Transverse colon (tissue), 4 donors: Measurements from ENCODE around the gene MAPK8IP2. TPM values are rescaled to one million over a fixed set of nuclear protein-coding genes. Genes with fewer than 3 reads are reported as not detected.

ENCODE experiments used
- DNase-seq: peaks from one replicate; pipeline ENCODE4 v3.0.0-alpha.2; 2019
- H3K27ac ChIP-seq, 4 donors: fragments of 200-600 bp; sonication (generic); 2 replicates each; pipeline ENCODE4 v1.5.1; 2016 to 2018; ENCODE audit warnings: inconsistent platforms in 4 of 4
- H3K27me3 ChIP-seq: fragments of 200-600 bp; sonication (generic); 2 replicates; pipeline ENCODE4 v1.5.1; 2017; ENCODE audit warnings: inconsistent platforms
- H3K36me3 ChIP-seq, 4 donors: fragments of 200-600 bp; sonication (generic); 2 replicates each; pipeline ENCODE4 v1.5.1; 2017 to 2019; ENCODE audit warnings: inconsistent platforms in 4 of 4
- H3K4me1 ChIP-seq, 4 donors: fragments of 200-600 bp; sonication (generic); 2 replicates each; pipeline ENCODE4 v1.5.1; 2017 to 2020; ENCODE audit warnings: inconsistent platforms in 4 of 4
- H3K4me3 ChIP-seq, 4 donors: fragments of 200-600 bp; sonication (generic); 1 replicate in 1 of 4; 2 replicates in 3 of 4; pipeline versions ENCODE4 v1.5.1 to v1.6.1; 2017 to 2019; ENCODE audit warnings: inconsistent platforms in 4 of 4
- H3K9me3 ChIP-seq, 2 donors: fragments of 200-600 bp; sonication (generic); 2 replicates each; pipeline ENCODE4 v1.5.1; 2017 to 2019; ENCODE audit warnings: inconsistent platforms in 2 of 2
- CTCF ChIP-seq, 5 experiments: fragments of 200-600 bp in 3 of 5; fragments of 450-650 bp in 2 of 5; sonication (generic) in 3 of 5; IDR thresholded peaks; 1 replicate in 2 of 5; 2 replicates in 3 of 5; pipeline ENCODE4 v1.5.1; 2016 to 2017; ENCODE audit warnings: antibody characterized with exemption in 5 of 5, inconsistent platforms in 3 of 5, mild to moderate bottlenecking in 2 of 5, moderate library complexity in 1 of 5
- EP300 ChIP-seq: sonication (generic); formaldehyde crosslinking; IDR thresholded peaks from one replicate; pipeline ENCODE4 v1.6.1; 2017; ENCODE audit warnings: antibody characterized with exemption, low read depth
- POLR2A ChIP-seq: fragments of 450-650 bp; IDR thresholded peaks from one replicate; pipeline ENCODE4 v1.6.1; 2016; ENCODE audit warnings: antibody characterized with exemption, mild to moderate bottlenecking, moderate library complexity
- POLR2AphosphoS5 ChIP-seq, 3 donors: sonication (generic); formaldehyde crosslinking; IDR thresholded peaks; one replicate each; pipeline ENCODE4 v1.6.1; 2016; ENCODE audit warnings: antibody characterized with exemption in 3 of 3
- WGBS, 2 donors: methylation state at CpG; one replicate each; pipeline ENCODE4 v1.1.5; 2018; ENCODE audit warnings: low coverage in 1 of 2; 5-methylcytosine and 5-hydroxymethylcytosine counted together
- in situ Hi-C, 4 donors: fragments of 200-750 bp; cut with MboI; loops; one replicate each; pipeline versions ENCODE4 v1.15.0 to v1.15.1; 2017; ENCODE audit warnings: low sequenced_read_pairs in 3 of 4, low pct_ligation_motif_present in 1 of 4, low pct_unique_long_range_greater_than_20kb in 1 of 4
- intact Hi-C: fragments of 100-400 bp; cut with DNase I; formaldehyde crosslinking; loops from one replicate; pipeline ENCODE4 v1.15.1; 2023; ENCODE audit warnings: low total_unique reads
- total RNA-seq, 4 donors: library from RNA; depleted of rRNA; stranded (reverse); fragments of >200 nt; gene quantifications; one replicate each; pipeline ENCODE4 v1.1.0, GENCODE V29; 2016

MAPK8IP2 gene
- total RNA-seq, 4 donors from 2014 or later: 1.1 to 3.4 (median 1.8) TPM

- in situ Hi-C loops (no loop called here), intact Hi-C loops (no loop called here)
Observed at GRCh38 chr22:50560034-50560433, 40.6 kb upstream of the MAPK8IP2 start.

GRCh38 chr22:50561401-50562358 lies 38.9 kb upstream of the MAPK8IP2 start:
- 77 to 93% methylated on average over 6 to 21 of the region's 34 CpGs for WGBS, 2 donors
- Histone ChIP-seq H3K4me1 (peaks cover 0 to 22% (median 12%) of the 10 kb centered on the region in 4 donors), H3K4me3 (no peak overlapping the region), H3K27ac (no peak overlapping the region), H3K27me3 (peaks cover 4% of the 10 kb centered on the region), H3K9me3 (no peaks in the 10 kb centered on the region), H3K36me3 (no peaks in the 10 kb centered on the region)
- intact Hi-C loops: no loop called here
- no peak for DNase-seq
- in situ Hi-C loops: no loop called here
- no peak for TF ChIP-seq CTCF (IDR thresholded peaks at IDR 0.05)
- no peak for TF ChIP-seq EP300
- no peak for TF ChIP-seq POLR2A
- TF ChIP-seq POLR2AphosphoS5 (IDR thresholded peaks at IDR 0.05): no peak

More at GRCh38 chr22:50560034-50560433, 40.6 kb upstream of the MAPK8IP2 start:
- Histone ChIP-seq H3K36me3 (no peaks in the 10 kb centered on the region), H3K27ac (no peak overlapping the region), H3K9me3 (no peaks in the 10 kb centered on the region), H3K4me1 (peaks cover 0 to 19% (median 12%) of the 10 kb centered on the region in 4 donors), H3K4me3 (no peak overlapping the region), H3K27me3 (peaks cover 4% of the 10 kb centered on the region)
- TF ChIP-seq POLR2A (no peak), POLR2AphosphoS5 (IDR thresholded peaks at IDR 0.05) (no peak), EP300 (no peak), CTCF (IDR thresholded peaks at IDR 0.05) (no peak)
- 76 to 89% methylated on average over 3 of the region's 3 CpGs for WGBS, 2 donors
- no peak for DNase-seq

- TF ChIP-seq EP300 (no peak), POLR2A (peak; percentile 98), CTCF (IDR thresholded peaks at IDR 0.05) (peak; percentile 92 to 99 (median 97)), POLR2AphosphoS5 (IDR thresholded peaks at IDR 0.05) (peak; percentile 95 to 99 (median 98))
- in situ Hi-C loops (no loop called here), intact Hi-C loops (no loop called here)
- WGBS, 2 donors: 5% methylated on average over 55 of the region's 61 CpGs; no CpG with 5 or more reads in 1 of the 2 donors
- Histone ChIP-seq H3K27ac (peak within 1 kb of the TSS; percentile 83 to 91 (median 86)), H3K4me3 (peak within 1 kb of the TSS; percentile 49 to 68 (median 57)), H3K36me3 (no peaks in the 10 kb centered on the region), H3K27me3 (peaks cover 4% of the 10 kb centered on the region), H3K4me1 (peaks cover 0 to 22% (median 12%) of the 10 kb centered on the region in 4 donors), H3K9me3 (no peaks in the 10 kb centered on the region)
- DNase-seq: peak; percentile 99
Observed at GRCh38 chr22:50562523-50563412, 37.8 kb upstream of the MAPK8IP2 start, which contains the start of gene SYCE3. SYCE3 (minus strand) TSS chr22:50562919; CDS start chr22:50556405, 6,514 bp downstream.
